HG02884 (cell line): Measurements from ENCODE around the gene MROH9.

Experiments
- ATAC-seq: cut with Tn5 transposase; IDR thresholded peaks from one replicate; pipeline ENCODE4 v1.9.1; 2021; ENCODE audit warnings: mild to moderate bottlenecking, moderate library complexity; ENCODE audit not compliant: unreplicated experiment

Gene MROH9

DNA sequence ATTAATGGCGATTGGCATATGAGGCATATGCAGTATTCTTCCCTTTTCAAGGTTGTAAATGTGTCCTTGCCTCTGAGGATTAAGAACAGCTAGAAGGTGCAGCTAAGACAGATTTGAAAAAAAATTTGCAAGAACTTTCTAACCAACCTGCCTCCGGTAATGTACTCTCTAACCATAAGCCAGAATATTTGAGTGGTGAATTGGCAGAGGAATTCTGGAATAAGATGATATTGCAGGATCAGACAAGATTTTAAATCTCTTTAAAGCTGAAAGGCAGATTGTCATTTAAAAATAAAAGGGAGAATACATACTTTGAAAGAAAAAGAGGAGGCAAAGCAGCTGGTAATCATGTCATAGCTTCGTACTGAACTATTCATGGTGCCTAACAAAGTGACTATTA, 29.2 kb downstream of the MROH9 start:
- ATAC-seq, result no peak

GRCh38 chr1:170967042-170967910, 31.9 kb downstream of the MROH9 start:
- peak; percentile 72 for ATAC-seq

GRCh38 chr1:170970256-170970655, 34.9 kb downstream of the MROH9 start:
- no peak for ATAC-seq

- ATAC-seq, result no peak
Observed at GRCh38 chr1:170978371-170978910, 43.1 kb downstream of the MROH9 start.

DNA sequence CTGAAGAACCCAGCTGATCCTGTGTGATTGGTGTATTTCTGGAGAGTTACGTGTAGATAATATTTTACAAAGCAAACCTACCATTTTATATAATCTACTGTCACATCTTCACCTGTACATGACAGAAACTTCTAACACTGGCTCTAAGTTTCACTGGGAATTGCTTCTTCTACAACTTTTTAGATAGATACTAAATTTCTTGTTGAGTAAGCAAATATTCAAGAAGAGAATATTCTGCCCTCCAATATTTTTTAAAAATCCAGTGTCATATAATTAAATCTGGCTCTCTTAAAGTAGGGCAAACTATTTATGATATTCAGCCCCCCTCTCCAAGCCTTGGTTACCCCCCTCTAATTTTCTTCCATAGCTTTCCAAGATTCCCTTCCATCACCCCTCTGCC, 50.1 kb downstream of the MROH9 start:
- no peak for ATAC-seq

- ATAC-seq, result no peak
Observed at GRCh38 chr1:170986901-170987300, 51.6 kb downstream of the MROH9 start.

GRCh38 chr1:170987424-170987823, 52.1 kb downstream of the MROH9 start:
- ATAC-seq, result no peak

DNA sequence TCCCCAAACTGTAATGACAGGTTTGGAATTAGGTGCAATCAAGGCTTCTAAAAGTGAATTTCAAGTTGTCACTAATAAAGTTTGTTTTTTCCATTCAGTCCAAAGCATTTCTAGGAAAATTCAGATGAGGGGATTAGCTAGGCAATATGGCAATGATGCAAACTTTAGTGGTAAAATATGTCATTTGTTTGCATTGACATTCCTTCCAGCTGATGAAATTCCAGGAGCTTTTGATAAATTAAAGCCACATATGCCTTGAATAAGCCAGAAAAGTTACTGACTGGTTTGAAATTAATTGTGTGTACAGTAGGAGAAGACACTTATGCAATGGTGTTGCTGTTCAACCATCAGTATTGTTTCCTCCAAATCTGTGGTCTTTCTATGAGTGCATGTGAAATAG, 57.8 kb downstream of the MROH9 start:
- no peak for ATAC-seq

DNA sequence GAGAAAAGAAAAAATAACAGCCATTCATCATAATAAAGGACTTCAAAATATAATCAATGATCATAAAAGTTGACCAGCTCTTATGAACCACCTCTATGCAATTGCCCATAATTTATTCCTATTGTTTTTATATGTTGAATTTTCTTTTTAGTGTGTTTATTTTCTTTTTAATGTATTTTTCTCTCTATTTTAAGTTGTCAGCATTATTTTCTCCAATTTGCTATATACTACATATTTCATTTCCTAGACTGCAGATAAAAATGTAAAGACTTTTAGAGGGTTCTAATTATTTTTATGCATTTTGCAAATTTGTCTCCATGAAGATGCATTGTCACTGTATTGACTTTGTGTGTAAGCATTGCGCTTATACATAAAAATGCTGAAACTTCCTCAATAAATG, 58.4 kb downstream of the MROH9 start:
- ATAC-seq, result no peak

- no peak for ATAC-seq
Observed at GRCh38 chr1:171014880-171015279, 79.5 kb downstream of the MROH9 start.

DNA sequence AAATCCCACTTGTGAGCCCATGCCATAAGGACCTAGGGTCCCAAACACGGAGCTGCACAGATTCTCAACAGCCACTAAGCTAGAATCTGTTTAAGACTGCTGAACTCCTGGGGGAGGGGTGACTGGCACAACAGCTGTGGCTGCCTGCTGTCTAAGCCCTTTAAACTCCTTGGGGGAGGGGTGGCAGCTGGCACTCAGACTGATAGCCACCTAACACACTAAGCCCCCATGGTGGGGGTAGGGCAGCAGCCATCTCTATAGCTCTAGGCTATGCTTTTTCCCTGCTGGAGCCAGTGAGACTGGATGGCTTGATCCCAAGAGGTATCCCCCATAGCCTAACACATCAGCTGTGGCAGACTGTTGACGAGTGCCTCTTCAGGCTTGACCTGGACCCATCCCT, 82.1 kb downstream of the MROH9 start:
- ATAC-seq, result no peak

- ATAC-seq, result no peak
Observed at GRCh38 chr1:171019971-171020370, 84.6 kb downstream of the MROH9 start.

- no peak for ATAC-seq
Observed at GRCh38 chr1:171032822-171033702, 97.7 kb downstream of the MROH9 start.

- ATAC-seq, result no peak
Observed at GRCh38 chr1:171037626-171038025, 102.3 kb downstream of the MROH9 start.

DNA sequence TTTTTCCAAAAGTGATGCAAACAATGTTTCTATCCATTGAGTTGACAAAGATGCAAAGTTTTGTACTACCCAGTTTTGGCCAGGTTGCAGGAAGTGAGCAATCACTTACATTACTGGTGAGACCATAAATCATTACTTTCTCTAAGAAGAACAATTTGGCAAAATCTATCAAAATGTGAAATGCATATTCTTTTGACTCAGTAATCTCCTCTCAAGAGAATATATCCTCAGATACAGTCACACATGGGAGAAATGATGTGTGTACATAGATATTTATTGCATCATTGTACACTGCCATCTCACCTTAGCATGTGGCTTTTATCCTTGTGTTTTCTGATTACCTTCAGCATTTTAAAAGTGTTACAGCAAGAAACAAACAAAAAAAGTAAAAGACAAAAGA, 103.0 kb downstream of the MROH9 start:
- no peak for ATAC-seq

- ATAC-seq, result no peak
Observed at GRCh38 chr1:171048014-171048413, 112.7 kb downstream of the MROH9 start.

GRCh38 chr1:171052977-171053376, 117.6 kb downstream of the MROH9 start:
- no peak for ATAC-seq

DNA sequence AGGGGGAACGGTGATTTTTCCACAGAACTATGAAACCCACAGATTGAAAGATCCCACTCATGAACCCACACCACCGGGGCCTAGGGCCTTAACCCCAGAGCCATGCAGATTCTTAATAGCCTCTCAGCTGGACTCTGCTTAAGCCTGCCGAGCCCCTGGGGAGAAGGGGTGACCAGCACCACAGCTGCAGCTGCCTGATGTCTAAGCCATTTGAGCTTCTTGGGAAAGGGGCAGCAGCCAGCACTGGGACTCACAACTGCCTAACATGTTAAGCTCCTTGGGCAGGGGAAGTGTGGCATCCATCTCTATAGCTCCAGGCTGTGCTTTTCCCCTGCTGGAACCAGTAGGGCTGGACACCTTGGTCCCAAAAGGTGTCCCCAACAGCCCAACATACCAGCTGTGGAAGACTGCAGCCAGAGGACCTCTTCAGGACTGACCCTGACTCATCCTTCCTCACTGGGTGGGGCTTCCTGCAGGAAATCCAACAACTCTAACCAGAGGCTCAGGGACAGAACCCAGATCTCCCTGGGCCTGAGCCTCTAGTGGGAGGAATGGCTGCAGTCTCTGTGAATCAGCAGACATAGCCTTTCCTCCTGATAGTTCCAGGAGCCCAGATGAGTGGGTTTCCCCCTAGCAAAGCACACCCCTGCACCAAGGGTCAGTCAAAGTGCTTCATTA, 120.8 kb downstream of the MROH9 start:
- no peak for ATAC-seq

DNA sequence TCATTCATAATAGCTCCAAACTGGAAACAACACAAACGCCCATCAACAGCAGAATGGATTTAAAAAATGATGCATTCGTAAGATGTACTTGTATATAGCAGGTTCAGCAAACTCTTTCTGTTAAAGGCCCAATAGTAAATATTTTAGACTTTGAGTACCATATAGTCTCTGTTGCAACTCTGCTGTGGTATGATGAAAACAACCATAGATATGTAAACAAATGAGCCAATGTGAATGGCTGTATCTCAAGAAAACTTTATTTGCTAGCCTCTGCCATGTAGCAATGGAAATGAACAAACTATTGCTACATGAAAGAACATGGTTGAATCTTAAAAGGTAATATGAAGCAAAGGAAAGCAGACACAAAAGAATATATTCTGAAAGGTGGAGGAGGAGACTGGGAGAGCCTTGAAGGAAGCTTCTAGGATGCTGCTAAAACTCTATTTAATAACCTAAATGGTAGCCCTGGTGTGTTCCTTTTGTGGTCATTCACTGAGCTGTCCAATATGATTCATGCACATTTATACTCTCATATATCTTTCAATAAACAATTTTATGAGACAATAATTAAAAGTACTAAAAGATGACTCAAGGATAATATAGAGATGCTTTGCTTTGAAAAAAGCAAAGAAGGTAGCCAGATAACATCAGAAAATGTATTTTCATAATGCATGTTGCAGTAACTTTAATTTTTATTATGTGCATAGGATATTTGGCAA, 126.2 kb downstream of the MROH9 start:
- no peak for ATAC-seq

DNA sequence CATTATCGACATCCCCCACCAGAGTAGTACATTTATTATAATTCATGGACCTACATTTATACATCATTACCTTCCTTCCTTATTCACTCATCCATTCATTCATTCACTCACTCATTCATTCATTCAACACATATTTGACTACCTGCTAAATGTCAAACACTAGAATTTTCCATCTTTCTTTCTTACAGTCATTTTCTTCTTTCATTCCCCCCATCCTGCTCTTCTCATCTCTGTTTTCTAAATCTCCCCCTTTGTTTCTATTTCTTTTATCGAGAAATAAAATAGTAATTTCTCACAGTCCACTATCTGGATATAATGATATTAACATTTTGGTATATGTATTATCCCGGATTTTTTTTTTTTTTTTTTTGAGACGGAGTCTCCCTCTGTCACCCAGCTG, 127.6 kb downstream of the MROH9 start:
- ATAC-seq, result no peak
